HL-60/S4 treated with phorbol 12-myristate 13-acetate at 8.2 ng/mL for 4 days and 3 days (cell line): ENCODE data around the gene MRS2.
"Not testable (repeated sequence)": the region's sequence is repeated elsewhere in the genome, so short reads cannot be mapped to it uniquely, and the experiment has no call there.

Source experiments
- in situ Hi-C: fragments of 300-500 bp; cut with MboI; formaldehyde crosslinking; loops from 2 replicates; pipeline ENCODE4 v1.15.0; 2022; ENCODE audit warnings: low sequenced_read_pairs

The MRS2 gene

GRCh38 chr6:24402697-24403500 is at the start of gene MRS2:
MRS2 (plus strand) TSS chr6:24402936; CDS start chr6:24403047, 111 bp downstream.
- in situ Hi-C loops, result no loop called here

GRCh38 chr6:24353861-24354260 is 48.9 kb upstream of the MRS2 start:
- in situ Hi-C loops, result no loop called here

GRCh38 chr6:24355393-24355792 is 47.3 kb upstream of the MRS2 start:
- in situ Hi-C loops, result no loop called here

GRCh38 chr6:24356310-24356973 is 46.3 kb upstream of the MRS2 start:
- in situ Hi-C loops, result no loop called here

- in situ Hi-C loops, result no loop called here
Observed at GRCh38 chr6:24357336-24358218, 45.2 kb upstream of the MRS2 start, which contains the start of gene DCDC2. DCDC2 (minus strand) TSS chr6:24358059; CDS start chr6:24357750, 309 bp downstream.

GRCh38 chr6:24358219-24358821 is 44.4 kb upstream of the MRS2 start:
- in situ Hi-C loops, result no loop called here

GRCh38 chr6:24359640-24360454 is 42.9 kb upstream of the MRS2 start:
- in situ Hi-C loops, result no loop called here

GRCh38 chr6:24362363-24362762 is 40.4 kb upstream of the MRS2 start:
- in situ Hi-C loops, result not testable (repeated sequence)

GRCh38 chr6:24365103-24365633 is 37.6 kb upstream of the MRS2 start:
- in situ Hi-C loops, result not testable (repeated sequence)

GRCh38 chr6:24374612-24375011 is 28.1 kb upstream of the MRS2 start:
- in situ Hi-C loops, result no loop called here

GRCh38 chr6:24376871-24377270 is 25.9 kb upstream of the MRS2 start:
- in situ Hi-C loops, result no loop called here

- in situ Hi-C loops, result no loop called here
Observed at GRCh38 chr6:24378473-24379097, 24.2 kb upstream of the MRS2 start.

- in situ Hi-C loops, result no loop called here
Observed at GRCh38 chr6:24381476-24382219, 21.1 kb upstream of the MRS2 start.

- in situ Hi-C loops, result no loop called here
Observed at GRCh38 chr6:24382220-24382540, 20.6 kb upstream of the MRS2 start.

GRCh38 chr6:24382891-24383494 is 19.7 kb upstream of the MRS2 start:
- in situ Hi-C loops, result not testable (repeated sequence)

- in situ Hi-C loops, result not testable (repeated sequence)
Observed at GRCh38 chr6:24384369-24385130, 18.2 kb upstream of the MRS2 start.

GRCh38 chr6:24385536-24386269 is 17.0 kb upstream of the MRS2 start:
- in situ Hi-C loops, result no loop called here
